PFSK-1 (cell line): ENCODE data around the gene UBE2H.

Source experiments
- POLR2AphosphoS5 ChIP-seq: IDR thresholded peaks from 2 replicates; pipeline ENCODE4 v1.6.1; 2012; ENCODE audit warnings: low read depth, mild to moderate bottlenecking, control low read depth, low read length, moderate library complexity
- REST ChIP-seq, 2 experiments: IDR thresholded peaks; 2 replicates each; pipeline versions ENCODE4 v1.6.1 to v1.8.0; 2011 to 2012; ENCODE audit warnings: low read depth in 2 of 2, low read length in 2 of 2, control low read depth in 1 of 2, inconsistent platforms in 1 of 2, mild to moderate bottlenecking in 1 of 2, moderate library complexity in 1 of 2; ENCODE audit not compliant: insufficient read depth in 1 of 2

GRCh38 chr7:129911790-129912189, 41.0 kb downstream of the UBE2H start:
- no peak for TF ChIP-seq REST (IDR thresholded peaks at IDR 0.05; ENCODE audit: insufficient read depth in 1 of 2, low read depth in 2 of 2, low read length in 2 of 2)
- TF ChIP-seq POLR2AphosphoS5: no peak
